ENCODE measurements around the gene SGCE.

The SGCE gene

GRCh38 chr7:94697035-94697974 is 41.4 kb upstream of the SGCE start:
- H3K9me3 ChIP-seq (ENCODE audit: severe bottlenecking): no peaks in the 10 kb centered on the region
- H3K36me3 ChIP-seq: no peaks in the 10 kb centered on the region
- TF ChIP-seq CTCF (IDR thresholded peaks at IDR 0.05; ENCODE audit: low read depth, low read length): no peak
- no peak overlapping the region for H3K4me3 ChIP-seq (ENCODE audit: low read depth, low read length)
- H3K27ac ChIP-seq: no peak overlapping the region
- no peak for DNase-seq
- H3K27me3 ChIP-seq (ENCODE audit: insufficient read depth, low read depth, severe bottlenecking): no peaks in the 10 kb centered on the region

GRCh38 chr7:94687810-94688209 is 31.9 kb upstream of the SGCE start:
- no peak for TF ChIP-seq CTCF (IDR thresholded peaks at IDR 0.05; ENCODE audit: low read depth, low read length)
- Histone ChIP-seq H3K27ac (no peak overlapping the region), H3K36me3 (no peaks in the 10 kb centered on the region), H3K27me3 (ENCODE audit: insufficient read depth, low read depth, severe bottlenecking) (no peaks in the 10 kb centered on the region), H3K4me3 (ENCODE audit: low read depth, low read length) (no peak overlapping the region), H3K9me3 (ENCODE audit: severe bottlenecking) (no peaks in the 10 kb centered on the region)
- no peak for DNase-seq

- DNase-seq: no peak
- Histone ChIP-seq H3K27me3 (ENCODE audit: insufficient read depth, low read depth, severe bottlenecking) (no peaks in the 10 kb centered on the region), H3K9me3 (ENCODE audit: severe bottlenecking) (no peaks in the 10 kb centered on the region), H3K27ac (no peak overlapping the region), H3K4me3 (ENCODE audit: low read depth, low read length) (no peak overlapping the region), H3K36me3 (no peaks in the 10 kb centered on the region)
- TF ChIP-seq CTCF (IDR thresholded peaks at IDR 0.05; ENCODE audit: low read depth, low read length): no peak
These were observed 31.1 kb upstream of the SGCE start for GRCh38 chr7:94687076-94687475.

- no peak for TF ChIP-seq CTCF (IDR thresholded peaks at IDR 0.05; ENCODE audit: low read depth, low read length)
These were observed 27.1 kb upstream of the SGCE start for GRCh38 chr7:94683066-94683465.

GRCh38 chr7:94679358-94679757 is 23.4 kb upstream of the SGCE start:
- H3K27me3 ChIP-seq (ENCODE audit: insufficient read depth, low read depth, severe bottlenecking): no peaks in the 10 kb centered on the region
- H3K27ac ChIP-seq: no peak overlapping the region
- DNase-seq: no peak

More at GRCh38 chr7:94683066-94683465, 27.1 kb upstream of the SGCE start:
- Histone ChIP-seq H3K36me3 (no peaks in the 10 kb centered on the region), H3K27me3 (ENCODE audit: insufficient read depth, low read depth, severe bottlenecking) (no peaks in the 10 kb centered on the region), H3K27ac (no peak overlapping the region), H3K9me3 (ENCODE audit: severe bottlenecking) (no peaks in the 10 kb centered on the region), H3K4me3 (ENCODE audit: low read depth, low read length) (no peak overlapping the region)
- no peak for DNase-seq

More at GRCh38 chr7:94679358-94679757, 23.4 kb upstream of the SGCE start:
- no peaks in the 10 kb centered on the region for H3K36me3 ChIP-seq
- H3K9me3 ChIP-seq (ENCODE audit: severe bottlenecking): no peaks in the 10 kb centered on the region
- TF ChIP-seq CTCF (IDR thresholded peaks at IDR 0.05; ENCODE audit: low read depth, low read length): no peak
- no peak overlapping the region for H3K4me3 ChIP-seq (ENCODE audit: low read depth, low read length)
